Glomerular visceral epithelial cell (primary cell): ENCODE measurements around the gene CDHR3.

ENCODE experiments used
- DNase-seq: peaks from one replicate; pipeline ENCODE4 v3.0.0-alpha.2; 2016; ENCODE audit errors: extremely low spot score

The CDHR3 gene

GRCh38 chr7:106029451-106029850, 66.4 kb downstream of the CDHR3 start:
- no peak for DNase-seq

GRCh38 chr7:106029941-106030340, 66.9 kb downstream of the CDHR3 start:
- DNase-seq, result no peak

DNA sequence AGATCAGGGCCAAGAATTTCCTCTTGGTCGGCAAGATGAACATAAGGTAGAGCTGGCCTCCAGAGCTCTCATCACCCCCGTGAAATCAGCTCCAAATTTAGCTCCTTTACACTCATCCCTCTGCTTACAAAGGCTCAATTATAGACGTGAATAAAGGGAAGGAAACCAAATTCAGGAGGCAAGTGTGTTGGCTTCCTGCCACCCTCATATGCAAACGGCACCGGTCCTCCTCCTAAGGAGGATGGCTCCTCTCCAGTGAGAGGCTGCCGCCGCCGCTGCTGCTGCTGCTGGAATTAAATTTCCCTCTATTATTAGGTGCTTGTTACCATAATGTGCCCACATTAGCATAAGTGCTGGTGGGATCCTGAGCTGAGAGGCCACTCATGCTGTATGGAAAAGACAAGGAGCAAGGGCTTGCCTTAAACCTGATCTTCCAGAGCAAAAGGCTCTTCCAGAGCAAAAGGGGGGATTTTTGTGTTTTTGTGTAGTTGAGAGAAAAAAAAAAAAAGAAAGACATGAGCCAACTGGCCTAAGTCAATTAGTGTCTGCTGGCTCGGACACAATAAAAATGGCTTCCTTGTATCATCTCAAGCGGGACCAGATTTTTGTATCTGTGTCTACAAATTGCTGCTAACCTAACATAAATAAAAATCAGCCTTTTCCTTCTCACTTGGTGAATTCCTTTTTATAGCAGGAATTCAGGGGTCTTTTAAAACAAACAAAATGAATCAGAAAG, 68.4 kb downstream of the CDHR3 start:
- no peak for DNase-seq

DNA sequence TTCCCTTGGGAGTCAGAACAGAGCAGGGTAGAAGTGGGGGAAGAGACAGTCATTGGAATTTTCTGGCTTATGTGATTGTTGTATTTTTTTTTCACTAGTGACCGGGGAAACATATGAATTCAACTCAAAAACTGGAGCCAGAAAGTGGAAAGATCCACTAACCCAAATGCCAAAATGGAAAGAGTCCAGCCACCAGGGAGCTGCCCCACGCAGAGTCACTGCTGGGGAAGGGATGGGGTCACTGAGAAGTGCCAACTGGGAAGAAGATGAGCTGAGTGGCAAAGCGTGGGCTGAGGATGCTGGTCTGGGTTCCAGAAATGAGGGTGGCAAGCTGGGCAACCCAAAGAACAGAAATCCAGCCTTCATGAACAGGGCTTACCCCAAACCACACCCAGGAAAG, 69.2 kb downstream of the CDHR3 start:
- DNase-seq, result no peak

DNA sequence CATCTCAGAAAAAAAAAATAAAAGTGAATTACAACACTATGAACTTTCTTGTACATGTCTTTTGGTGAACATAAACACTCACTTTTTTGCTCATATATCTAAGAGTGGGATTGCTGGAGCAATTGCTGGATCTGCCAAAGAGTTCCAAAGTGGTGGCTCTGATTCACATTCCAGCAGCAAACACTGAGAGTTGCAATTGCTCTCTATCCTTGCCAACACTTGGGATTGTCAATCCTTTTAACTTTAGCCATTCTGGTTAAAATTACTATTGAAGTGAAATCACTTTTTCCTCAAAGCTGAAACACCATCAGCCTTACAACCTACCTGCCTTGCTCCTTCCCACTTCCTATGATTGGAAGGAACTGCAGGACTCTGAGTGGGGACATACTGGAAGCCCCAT, 70.7 kb downstream of the CDHR3 start:
- no peak for DNase-seq

GRCh38 chr7:106034383-106034782, 71.3 kb downstream of the CDHR3 start:
- no peak for DNase-seq

DNA sequence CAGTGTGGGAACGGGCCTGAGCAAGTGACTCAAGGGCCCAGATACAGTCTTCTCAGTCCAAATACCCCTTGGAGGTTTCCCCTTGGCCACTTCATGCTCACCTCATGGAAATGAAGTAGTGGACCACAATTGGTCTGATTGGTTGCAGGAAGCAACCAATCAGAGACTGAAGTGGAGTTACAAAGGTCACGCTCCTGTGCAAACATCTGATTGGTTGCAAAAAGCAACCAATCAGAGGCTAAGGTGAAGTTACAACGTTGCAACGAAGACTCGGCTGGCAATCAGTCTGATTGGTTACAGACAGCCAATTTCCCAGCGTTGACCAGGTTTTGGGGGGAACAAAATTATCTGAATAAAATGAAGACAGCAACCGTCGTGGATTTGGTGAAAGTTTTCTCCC, 72.5 kb downstream of the CDHR3 start:
- DNase-seq, result no peak

- DNase-seq, result no peak
Observed at GRCh38 chr7:106036004-106036403, 72.9 kb downstream of the CDHR3 start.

DNA sequence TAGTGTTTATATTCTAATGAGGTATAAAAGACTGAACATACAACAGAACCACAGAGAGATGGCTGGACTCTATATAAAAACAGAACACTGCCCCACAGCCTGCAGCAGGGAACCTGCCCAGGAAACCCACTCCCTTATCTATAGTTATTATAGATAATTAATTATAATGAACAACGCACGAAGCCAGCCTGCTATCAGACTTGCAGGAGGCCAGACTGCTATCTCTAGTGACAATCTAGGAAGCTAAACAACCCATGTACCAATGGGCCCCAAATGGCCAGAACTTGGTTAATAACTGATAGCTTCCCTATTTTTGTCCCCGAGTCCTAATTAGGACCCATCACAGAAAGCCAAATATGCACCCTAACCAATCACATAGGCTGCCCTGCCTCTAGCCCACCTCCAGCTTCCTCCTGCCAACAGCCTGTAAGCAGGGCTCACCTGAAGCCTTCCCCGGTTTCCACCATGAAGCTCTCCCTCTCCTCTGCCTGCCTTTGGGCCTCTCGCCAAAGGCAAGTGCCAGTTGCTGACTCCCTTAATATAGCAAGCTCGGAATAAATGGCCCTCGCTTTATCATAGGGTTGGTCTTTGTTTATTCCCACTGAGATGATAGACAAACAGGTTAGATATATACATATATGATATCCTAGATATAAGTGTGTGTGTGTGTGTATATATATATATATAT, 74.6 kb downstream of the CDHR3 start:
- DNase-seq, result no peak

- no peak for DNase-seq
Observed at GRCh38 chr7:106038289-106038688, 75.2 kb downstream of the CDHR3 start.

GRCh38 chr7:106038916-106039315, 75.9 kb downstream of the CDHR3 start:
- no peak for DNase-seq

GRCh38 chr7:106039486-106040060, 76.5 kb downstream of the CDHR3 start:
- DNase-seq, result no peak

- DNase-seq, result peak; percentile 39
Observed at GRCh38 chr7:106041140-106041717, 78.2 kb downstream of the CDHR3 start.

GRCh38 chr7:106042196-106042611, 79.1 kb downstream of the CDHR3 start:
- DNase-seq, result no peak

DNA sequence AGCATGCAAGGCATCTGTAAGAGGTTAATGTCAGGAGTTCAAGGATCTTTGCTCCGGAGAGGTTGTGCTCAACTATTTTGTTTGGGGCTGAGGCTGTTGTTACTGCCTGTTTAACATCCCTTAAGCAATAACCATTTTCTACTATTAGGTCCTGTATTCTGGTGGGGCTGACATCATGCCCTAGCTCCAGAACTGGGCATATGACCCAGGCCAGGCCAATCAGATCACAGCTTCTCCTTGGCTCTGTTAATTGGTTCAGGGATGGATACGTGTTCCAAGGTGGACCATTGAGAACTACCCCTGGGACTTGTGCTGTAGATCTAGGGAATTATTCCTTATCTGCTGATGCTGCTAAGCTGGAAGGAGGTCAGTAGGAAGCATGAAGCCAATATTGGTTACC, 82.1 kb downstream of the CDHR3 start:
- no peak for DNase-seq

DNA sequence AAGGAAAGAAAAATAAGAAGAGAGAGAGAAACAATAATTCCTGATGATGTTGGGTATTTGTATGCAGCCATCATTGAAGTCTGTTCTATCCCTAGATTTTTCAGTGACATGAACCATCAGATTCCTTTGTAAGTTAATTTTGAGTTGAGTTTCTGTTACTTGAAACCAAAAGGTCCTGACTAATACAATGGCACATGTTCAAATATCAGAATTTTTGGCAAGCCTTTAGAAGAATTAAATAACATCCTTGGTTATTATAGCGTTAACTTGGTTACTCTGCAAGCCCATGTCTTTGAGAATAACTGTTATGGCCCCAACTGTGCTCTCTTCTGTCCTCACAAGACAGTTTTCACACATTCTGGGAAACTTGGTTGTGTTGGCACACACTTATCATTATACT, 82.5 kb downstream of the CDHR3 start:
- no peak for DNase-seq

GRCh38 chr7:106047184-106047583, 84.1 kb downstream of the CDHR3 start:
- DNase-seq, result no peak

- no peak for DNase-seq
Observed at GRCh38 chr7:106047818-106048705, 85.0 kb downstream of the CDHR3 start.

DNA sequence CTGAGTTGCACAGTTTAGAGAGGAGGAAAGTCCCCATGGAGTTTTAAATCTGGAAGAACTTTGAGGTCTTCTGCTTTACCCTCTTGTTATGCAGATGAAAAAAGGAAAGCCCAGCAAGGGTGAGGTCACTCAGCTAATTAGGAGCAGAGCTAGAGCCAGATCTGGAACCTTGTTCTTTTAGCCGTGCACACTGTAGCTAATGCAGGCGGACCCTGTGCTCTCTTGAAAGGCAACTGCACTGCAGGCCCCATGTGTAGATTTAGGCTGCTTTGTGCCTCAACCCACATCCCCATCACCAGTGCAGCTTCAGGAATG, 85.6 kb downstream of the CDHR3 start:
- no peak for DNase-seq

DNA sequence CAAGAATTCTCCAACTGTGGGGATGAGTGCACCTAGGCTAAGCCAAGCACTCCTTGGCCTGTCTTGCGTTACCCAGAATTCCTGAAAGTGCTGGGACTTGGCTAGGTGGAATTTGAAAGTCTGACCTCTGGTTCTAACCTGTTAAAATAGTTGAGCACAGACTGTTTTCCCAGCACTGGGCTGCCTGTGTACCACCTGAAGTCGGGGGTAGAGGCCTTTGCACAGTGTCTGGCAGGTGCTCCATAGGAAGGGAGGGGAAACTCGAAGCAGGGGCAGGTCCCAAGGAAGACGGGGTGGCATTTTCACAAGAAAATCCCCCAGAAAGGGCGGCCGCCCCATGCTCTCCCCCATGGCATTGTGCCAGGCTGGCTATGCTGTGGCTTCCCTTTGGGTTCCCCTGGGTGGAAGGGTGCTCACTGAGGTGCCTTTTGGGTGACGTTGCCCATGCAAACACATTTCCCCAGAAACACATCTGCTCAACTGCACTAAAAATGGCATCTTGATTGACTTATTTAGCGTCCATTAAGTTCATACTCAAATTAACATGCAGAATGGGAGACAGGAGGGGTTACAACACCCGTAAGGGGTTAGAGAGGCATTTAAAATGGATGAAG, 86.2 kb downstream of the CDHR3 start:
- DNase-seq, result no peak

GRCh38 chr7:106050002-106050745, 87.1 kb downstream of the CDHR3 start:
- DNase-seq, result no peak
